ENCODE data around the gene KATNAL1.
"Not testable (repeated sequence)": the region's sequence is repeated elsewhere in the genome, so short reads cannot be mapped to it uniquely, and the experiment has no call there.

The KATNAL1 gene

DNA sequence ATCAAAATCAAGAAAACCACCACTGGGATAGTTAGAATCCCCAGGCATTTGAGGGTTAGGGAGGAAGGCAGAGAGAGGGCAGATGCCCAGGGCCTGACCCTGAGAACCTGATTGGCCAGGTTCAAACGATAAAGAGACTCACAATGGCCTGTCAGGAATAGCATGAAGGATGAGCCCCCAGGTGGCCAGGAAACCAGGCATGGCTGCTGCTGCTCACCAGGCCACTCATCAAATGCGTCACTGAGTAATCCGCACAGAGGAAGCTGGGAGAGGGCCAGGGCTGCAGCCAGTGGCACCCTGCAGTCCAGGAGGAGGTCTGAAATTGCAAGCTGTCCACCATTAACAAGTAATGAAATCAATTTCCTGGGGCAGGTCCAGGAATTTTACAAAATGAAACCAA lies 111.3 kb downstream of the KATNAL1 start:
- FAIRE-seq: no peak

DNA sequence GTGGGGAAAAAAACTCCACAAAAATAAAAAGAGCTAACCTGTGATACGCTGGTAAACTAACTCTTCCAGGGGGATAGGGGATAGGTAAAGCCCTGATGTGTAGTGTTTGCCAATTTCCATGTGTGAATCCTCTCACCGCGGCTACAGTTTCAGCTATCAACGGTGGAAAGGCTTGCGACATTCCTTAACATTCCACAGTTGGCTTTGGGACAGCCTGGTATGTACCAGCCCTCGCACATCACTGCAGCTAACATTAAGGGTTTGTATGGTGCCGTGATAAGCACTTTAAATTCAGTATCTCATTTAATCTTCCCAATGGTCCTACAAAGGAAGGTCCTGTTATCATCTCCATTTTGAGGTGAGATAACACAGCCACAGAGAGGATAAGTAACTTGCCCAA lies 112.4 kb downstream of the KATNAL1 start:
- FAIRE-seq: no peak

DNA sequence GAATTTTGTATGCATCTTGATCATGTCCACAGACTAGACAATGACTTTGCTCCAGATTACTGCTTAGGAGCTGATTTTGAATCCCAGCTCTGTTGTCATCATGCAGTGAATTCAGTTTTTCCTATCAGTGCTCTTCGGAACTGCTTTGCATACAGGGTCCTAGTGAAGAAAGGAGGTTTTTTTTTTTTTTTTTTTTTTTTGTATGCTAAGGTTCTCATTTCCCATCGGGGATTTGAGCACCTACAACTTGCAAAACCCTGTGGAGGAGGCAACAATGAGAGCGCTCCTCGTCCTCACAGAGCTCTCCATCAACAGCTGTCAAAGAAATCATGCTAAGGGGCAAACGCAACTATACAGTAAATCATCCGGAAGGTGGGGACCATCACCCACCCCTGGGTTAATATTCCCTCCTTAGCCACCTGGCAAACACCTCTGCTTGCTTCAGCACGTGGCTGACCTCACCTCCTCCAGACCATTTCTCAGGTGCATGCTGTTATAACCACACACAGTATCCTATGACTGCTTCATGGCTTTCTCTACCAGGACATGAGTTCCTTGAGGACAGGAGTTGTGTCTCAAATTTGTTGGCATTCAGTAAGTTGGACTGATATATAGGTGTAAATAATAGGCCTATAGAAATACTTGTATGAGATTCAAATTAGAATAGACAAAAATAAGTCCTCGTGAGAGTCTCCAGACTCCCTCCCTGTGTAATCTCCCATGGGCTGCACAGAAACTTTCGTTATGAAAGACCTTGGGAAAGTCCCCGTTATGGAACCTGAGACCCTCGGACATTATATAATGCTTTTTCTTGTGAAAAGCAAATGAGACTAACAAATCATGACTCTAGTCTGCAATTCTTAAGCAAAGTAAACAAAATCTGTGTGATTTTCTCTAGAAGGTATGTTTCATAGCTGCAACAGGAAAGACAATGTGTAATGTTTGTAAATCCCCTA lies 113.8 kb downstream of the KATNAL1 start:
- no peak for FAIRE-seq

DNA sequence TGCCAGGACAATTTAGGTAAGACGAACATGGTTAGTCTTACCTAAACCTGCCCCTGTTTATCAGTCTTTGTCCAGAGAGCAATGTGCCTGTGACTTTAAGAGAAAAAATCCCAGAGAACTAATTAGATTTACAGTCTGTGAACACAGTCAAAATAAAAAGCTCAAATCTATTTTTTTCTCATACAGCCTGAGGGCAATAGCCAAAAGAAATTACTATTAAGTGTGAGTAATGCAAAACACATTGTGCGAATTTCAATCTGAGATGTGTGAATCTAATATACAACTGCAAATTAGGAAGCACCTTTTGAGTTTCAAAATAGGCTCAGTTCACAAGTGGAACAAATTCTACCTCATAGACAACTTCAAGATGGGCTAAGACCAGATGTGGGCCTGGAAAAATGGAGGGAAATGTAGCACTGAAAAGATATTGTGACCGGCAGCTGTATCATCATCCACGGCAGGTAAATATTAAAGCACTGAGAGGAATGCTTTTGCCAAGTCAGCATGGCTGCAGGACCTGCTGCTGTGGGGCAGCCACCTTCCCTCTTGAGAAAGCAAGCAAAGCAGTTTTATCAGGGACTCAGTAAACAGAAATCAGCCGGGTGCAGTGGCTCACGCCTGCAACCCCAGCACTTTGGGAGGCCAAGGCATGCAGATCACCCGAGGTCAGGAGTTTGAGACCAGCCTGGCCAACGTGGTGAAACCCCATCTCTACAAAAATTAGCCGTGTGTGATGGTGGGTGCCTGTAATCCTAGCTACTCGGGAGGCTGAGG lies 114.8 kb downstream of the KATNAL1 start:
- FAIRE-seq: no peak

DNA sequence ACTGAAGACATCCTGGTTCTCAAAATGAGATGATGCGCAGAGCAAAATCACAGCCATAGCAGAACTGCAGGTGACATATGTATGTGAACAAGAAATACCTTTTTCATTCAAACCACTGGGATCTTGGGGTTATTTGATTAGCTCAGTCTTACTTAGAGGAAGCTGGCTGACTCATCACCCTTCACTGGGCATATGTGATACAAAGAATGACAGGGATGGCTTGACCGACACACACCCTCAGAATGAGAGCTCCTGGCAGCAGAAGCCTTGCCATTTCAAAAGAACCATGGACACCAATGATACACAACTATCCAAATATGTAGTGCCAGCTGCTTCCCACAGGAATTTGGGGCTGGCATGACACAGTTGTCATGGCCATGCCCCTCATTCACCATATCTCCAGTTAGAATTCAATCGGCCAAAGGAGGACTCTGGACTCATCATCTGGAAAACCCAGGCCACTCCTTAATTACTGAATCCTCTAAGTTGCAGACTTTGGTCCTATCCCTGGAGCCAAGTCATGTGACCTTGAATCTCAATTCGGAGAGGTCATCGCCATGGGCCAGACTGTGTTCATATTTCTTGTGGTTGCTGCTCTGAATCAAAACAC lies 115.8 kb downstream of the KATNAL1 start:
- FAIRE-seq: no peak

DNA sequence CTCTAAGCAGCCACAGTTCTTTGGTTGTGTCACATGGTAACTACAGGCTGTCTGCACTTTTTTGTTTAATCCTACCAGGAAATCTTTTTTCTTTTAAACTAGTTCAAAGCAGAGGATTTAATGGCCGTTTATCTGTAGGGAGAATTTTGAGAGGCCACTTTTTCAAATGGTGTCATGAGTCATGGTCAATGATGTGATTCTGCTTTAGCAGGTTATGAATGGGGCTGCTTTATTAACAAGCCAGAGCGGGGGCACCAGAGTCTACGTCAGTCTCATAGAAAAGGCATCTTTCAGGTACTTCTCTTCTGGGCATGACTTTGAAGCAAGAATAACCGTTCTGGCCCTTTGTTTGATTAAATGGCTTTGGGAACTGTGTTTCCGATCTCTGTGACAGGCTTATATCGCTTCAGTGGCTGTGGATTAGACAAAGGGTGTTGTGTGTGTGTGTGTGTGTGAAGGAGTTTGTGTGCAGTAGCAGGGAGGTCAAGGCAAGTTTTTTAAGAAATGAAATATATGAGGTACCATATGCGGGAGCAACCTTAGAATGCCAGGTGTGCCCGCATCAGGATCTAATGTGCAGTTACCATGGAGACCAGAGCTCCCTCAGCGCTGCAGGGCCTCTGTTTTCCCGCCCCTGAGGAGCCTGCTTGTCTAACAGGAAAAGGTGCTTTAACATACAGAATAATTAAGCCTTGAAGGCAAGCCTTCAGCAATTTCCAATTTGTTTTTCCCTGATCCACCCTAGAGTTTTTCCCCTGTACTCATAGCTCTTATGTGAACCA lies 120.5 kb downstream of the KATNAL1 start:
- FAIRE-seq: no peak

DNA sequence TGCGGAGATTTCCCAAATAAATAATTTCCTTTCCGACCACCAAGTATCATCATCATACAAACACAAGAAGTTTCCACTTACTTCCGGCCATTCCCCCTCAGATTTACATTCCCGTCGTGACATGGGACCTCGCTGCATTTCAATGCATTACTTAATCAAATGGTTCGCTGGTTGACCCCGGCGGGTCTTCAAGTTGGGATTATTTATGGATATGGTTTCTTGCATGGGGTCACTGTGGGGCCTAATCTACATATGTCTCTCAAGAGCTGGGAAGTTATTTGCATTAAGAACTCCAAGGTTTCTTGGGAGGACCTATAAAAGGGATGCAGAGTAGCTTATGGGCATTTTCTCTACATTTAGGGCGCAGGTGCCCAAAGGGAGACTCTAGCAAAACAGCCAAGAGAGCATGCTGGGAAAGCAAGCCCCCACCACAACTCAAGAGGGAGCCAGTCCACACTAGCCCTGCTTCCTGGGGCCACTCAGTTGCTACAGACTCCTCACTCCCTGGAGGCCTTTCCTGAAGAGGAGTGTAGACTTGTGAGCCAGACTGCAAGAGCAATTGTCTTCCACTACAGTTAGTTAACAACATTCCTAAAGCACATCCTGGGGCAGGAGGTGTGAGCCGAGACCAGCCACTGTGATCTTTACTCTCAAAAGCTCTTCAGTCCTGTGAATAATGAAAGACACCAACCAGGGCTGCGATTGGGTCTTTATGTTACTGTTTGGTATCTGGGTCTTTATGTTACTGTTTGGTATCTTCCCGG lies 125.3 kb downstream of the KATNAL1 start:
- FAIRE-seq: no peak

DNA sequence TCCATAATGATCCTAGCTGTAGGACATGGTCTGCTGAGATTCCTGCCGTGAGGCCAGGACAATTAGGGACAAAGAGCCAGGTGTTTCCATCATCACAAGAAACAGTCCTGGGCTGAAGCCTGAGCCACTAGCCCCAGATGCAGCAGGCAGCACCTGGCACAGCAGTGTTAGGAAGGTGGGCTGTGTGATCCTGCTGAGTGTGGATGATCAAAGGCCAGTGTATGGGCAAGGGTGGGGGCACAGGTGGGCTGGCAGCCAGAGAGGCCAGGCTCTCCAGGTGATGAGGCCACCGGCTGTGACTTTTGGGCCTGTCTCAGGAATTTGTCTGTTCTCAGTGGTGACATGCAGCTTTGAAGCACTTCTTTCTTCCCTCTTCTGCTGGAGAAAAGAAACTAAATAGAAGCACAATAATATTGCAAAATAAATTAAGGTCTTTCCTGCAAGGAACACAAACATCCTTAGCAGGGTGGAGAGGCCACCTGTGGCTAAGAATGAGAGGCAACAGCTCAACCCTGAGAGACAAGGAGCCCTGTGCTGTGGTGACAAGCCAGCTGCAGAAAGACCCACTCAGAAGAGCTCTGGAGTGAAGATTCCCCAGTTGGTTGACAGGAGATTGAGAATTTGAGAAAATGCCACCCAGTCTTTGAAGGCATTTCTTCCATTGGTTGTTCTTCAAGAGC lies 127.6 kb downstream of the KATNAL1 start:
- FAIRE-seq: no peak

DNA sequence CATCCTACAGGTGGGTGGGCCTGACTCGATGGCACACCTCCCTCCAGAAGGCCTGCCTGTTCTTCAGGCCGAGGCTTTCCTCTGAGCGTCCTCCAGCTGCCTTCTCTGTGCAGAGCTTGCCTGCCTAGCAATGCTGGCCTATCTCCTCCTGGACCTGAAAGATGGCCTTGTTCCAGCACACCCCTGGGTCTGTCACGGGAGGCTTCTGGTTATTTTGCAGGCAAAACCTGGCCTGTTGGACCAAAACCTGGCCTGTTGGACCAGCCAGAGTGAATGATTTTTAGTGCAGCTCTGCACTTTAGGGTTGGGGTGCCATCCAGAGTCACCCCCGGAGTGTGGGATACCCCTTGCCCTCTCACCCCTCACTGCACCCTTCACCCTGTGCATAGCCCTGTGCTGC lies 128.4 kb downstream of the KATNAL1 start:
- no peak for FAIRE-seq

DNA sequence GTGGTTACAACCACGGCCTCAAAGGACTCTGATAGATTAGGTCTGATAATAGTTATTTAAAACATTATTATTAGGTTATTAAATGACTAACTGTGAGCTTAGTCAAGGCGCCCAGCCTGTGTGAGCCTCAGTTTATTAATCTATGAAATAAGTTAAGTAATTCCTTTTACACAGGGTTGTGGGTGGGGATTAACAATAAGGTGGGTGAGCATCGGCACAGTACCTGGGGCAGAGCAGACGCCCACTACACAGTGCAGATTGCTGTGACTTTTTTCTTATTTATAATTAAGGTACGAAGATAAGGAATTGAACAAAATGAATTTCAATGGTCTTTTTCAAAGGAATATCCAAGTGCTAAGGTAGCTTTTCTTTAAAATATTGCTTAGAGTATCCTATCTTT lies 132.2 kb downstream of the KATNAL1 start:
- FAIRE-seq: no peak

DNA sequence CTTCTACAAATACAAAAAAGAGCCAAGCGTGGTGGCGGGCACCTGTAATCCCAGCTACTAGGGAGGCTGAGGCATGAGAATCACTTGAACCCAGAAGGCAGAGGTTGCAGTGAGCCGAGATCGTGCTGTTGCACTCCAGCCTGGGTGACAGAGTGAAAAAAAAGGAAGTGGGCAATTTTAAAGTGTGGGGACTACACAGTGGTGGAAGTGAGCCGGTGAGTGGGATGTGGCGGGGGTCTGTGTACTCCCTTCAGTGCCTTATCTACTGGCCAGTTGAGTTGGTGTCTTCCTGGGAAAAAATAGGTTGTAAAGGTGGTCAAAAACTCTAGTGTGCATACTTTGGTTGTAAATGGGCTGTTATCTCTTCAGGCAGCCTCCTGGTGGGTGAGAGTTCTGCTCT lies 133.1 kb downstream of the KATNAL1 start:
- FAIRE-seq: not testable (repeated sequence)

DNA sequence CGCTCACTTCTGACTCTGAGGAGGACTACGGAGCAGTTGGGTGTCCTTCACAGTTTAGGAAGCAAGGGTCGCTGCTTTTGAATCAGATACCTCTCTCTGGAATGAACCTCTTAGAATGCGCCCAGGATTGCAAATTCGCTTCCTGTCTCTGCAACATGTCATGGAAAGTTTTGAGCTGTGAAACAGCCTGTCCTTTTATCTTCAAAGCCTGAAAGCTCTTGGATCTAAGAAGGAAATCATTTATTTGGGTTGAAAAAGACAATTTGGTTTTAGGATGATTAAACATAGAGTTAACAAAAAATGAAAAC lies 134.1 kb downstream of the KATNAL1 start:
- no peak for FAIRE-seq

DNA sequence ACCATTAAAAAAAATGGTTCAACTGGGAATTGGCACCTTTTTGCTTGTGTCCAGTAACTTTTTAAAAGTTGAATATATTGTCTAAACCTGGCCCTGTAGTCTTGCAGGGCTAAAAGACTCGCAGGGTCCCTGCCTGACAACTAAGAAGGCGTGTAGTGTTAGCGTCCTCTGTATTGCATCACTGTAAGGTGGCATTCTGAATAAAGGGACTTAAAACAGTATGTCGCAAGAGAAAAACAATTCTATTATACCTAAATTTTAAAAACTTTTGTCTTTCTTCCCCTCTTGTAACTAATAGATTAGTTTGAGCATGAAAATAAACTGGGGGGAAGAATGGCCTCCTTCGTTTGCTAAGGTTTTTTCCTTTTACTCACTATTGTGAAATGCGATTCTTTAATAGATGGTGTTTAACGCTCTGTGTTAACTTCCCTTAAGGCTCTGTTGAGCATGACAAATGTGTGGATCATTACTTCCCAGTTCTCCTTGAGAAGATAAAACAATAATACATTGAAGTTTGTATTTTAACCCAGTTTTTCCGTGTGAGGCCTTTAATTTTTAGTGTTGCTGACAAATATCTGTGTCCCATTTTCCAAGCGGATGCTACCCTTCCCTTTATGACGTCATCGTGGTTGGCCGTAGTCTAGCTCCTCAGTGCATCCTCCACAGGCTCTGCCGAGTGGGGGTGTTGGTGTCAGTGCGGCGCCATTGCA lies 134.6 kb downstream of the KATNAL1 start:
- FAIRE-seq: no peak

DNA sequence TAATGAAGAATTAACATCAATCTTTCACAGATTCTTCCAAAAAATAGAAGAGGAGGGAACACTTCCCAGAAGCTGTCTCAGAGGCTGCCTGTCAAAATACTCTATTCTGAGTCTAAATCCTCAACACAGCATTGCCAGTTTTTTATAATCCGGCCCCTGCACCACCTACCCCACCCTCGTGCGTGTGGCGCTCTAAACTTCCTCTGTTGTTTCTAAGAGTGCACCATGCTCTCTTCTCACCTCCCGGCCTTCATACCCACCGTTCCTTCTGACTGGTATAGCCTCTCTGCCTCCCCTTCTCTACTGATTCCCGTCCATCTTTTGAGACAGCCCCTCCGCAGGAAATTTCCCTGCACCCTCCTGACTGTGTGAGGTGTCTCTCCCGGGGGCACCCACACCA lies 136.8 kb downstream of the KATNAL1 start:
- FAIRE-seq: no peak

DNA sequence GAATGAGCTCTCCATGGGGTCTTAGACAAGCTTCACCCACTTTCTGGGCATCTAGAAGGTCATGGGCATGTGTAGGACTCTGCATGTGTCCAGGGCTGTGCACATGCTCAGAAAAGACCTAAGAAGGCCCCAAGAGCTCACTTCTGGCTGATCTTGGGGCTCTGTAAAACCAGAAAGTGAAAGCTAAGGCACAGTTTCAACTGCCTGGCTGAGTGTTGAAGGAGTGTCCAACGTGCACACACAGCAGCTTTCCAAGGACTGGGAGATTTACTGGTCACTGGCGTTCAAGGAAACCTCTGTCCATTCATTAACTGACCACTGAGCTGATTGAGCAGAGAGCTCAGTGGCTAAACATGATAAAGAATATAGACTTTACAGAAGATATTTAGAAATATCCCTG lies 137.9 kb downstream of the KATNAL1 start:
- no peak for FAIRE-seq

DNA sequence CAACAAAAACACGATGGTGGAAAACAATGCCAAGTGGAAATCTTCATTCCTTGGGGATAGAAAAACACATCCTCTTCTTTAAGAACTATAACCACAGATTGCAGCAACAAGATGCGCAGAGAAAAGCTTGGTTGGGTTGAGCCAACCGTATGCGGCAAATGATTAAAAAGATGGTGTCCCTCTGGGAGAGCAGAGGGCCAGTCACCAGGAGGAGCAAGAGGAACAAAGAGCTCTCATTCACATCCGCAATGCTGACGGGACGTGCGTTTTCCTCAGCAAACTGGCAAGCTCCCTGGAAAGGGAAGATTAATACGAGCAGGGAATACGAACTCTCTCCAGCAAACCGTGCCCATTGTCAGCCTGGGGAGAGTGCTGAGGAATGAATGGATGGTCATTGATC lies 141.6 kb downstream of the KATNAL1 start:
- no peak for FAIRE-seq

DNA sequence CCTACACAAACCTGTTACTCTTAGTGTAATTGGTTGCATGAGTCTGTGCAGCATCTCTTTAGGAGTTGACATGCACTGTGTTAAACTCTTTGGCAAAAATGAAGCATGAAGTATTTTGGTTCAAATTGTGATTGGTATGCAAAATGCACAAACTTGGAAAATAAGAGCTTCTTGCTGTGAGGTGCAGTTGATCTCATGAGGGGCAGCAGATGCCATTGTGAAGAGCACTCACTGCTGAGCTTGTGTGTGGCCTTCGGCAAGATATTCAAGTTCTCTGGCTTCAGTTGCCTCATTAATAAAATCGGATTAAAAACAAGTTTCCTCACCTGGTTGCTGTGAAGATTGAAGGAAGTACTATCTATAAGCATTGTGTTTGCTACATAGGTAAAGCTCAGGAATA lies 142.3 kb downstream of the KATNAL1 start:
- no peak for FAIRE-seq

DNA sequence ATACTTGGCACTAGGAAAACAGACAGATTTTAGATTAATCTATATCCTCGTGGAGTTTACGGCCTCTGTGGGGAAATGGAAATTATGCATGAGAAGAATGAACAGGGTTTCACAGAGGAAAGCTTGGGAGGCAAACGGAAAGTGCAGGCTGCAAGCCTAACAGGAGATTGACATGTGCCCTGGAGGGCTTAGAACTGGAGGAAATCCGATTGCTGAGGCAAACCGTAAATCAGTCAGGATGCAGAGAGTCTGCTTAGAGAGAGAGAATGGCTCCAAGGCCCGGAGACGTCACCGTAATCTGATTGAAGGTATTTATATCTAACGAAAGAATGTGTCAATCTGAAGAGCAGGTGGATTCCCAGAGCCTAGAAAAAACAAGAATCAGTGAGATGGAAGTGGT lies 143.2 kb downstream of the KATNAL1 start:
- FAIRE-seq: no peak

DNA sequence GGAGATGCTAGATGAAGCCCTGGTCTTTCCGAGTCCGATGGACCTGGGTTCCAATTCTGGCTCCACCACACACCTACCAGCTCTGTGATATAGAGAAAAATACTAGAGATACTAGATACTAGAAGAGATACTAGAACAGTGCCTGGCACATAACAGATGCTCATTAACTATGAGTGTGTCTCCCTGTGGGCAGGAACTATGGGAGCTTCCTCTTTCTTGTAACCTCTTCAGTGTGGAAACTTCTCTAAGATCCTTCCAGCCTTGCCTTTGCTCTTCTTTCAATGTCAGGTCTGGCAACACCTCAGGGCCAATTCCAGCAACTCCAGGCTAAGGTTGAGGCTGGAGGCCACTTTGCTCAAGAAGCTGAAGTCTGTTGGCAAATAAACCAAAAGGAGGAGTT lies 143.9 kb downstream of the KATNAL1 start:
- FAIRE-seq: no peak

DNA sequence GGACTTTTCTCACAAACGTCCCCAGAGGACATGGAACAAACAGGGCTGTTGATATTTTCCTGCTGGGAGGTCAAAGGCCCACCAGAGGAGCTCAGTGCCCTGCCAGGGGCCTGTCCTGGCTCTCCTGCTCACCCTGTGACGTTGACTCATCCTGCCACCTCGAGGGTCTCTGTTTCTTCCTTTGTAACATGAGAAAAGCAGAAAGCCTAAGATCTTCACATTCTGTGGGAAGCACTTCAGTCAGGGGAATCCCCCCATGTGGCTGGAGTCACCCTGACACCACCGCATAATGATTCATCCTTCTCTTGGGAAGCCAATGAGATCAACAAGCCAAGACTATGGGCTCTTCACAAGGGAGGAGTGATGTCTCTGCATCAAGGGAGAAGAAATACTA lies 147.9 kb downstream of the KATNAL1 start:
- no peak for FAIRE-seq
